GM19468 (cell line): ENCODE measurements around the gene LTK.

Experiments
- ATAC-seq: cut with Tn5 transposase; IDR thresholded peaks from one replicate; pipeline ENCODE4 v1.9.1; 2021; ENCODE audit warnings: mild to moderate bottlenecking, moderate library complexity, moderate number of reproducible peaks; ENCODE audit not compliant: unreplicated experiment; ENCODE audit errors: extremely low read depth

Gene LTK

DNA sequence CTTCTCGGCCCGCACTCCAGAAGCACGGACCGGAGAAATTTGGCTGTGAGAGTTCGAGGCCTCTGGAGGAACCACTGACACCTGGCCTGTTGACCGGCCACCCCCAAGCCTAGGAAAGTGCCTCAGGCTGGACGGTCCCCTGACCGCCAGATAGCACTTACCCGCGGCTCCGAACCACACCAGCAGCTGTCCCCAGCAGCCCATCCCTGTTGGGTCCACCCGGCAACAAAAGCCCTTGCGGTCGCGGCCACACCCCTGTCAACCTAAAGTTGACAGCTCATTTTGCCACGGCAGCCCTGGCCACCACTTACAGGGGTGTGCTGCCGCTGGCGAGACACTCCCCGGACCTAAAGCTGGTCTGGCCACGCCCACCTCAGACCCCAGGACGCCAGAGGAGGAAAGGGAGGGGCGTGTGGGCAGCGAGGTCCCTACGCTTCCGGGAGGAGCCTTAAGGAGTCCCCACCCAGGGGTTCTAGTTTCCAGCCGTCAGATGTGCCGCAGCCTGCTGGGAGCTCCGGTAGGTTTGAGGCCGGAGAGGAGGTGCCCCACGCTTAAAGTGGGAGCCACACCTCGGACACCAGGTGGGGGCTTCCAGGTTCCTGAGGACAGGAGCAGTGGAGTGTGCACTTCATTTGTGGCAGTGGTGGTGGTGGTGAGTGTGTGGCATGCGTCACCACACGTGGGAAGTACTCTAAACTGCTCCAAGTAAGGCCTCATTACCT lies at the start of gene LTK:
LTK (minus strand) TSS at position 322 of the 722 bp plus-strand sequence; CDS start at position 204, 118 bp downstream.
- ATAC-seq = no peak

DNA sequence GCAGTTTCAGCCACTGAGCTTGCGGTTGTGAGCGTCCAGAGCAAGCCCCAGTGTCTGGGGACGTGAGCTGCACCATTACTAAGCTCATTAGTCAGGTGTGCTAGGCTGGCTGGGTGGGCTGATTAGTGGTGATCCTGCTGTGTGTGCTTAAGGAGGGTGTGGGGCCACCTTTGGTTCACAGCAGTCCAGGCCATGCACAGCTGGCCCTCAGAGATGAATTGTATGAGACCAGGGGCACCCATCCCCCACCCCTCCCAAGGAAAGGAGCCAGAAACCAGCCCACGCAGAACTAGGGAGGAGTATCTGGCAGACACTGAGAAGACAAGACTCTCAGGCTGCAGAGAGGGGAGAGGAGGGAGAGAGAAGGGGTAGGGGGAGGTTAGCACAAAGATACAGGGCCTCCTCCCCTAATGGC lies 49.2 kb upstream of the LTK start:
- no peak for ATAC-seq

GRCh38 chr15:41562244-41562643 lies 48.6 kb upstream of the LTK start:
- no peak for ATAC-seq

DNA sequence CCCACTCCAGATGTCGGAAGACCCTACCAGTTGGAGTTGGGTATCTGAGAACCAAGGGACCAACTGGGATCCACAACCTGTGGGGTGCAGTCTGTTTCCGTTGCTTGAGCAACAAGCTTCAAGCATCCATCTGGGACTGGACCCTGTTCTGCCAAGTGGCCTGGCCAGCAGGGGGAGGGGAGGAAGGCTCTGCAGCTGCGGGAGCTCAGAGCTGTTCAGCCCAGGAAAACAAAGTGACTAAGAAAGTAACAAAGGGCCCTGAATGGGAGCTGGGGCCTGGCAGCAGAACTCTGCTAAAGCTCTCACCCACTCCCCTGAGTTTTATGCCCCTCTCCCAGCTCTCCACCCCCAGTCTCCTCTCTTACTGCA lies 48.1 kb upstream of the LTK start:
- no peak for ATAC-seq

GRCh38 chr15:41561104-41561776 lies 47.6 kb upstream of the LTK start:
- no peak for ATAC-seq

- ATAC-seq = no peak
Measured at GRCh38 chr15:41560572-41560874, 46.9 kb upstream of the LTK start.

GRCh38 chr15:41559239-41559782 lies 45.7 kb upstream of the LTK start:
- no peak for ATAC-seq

DNA sequence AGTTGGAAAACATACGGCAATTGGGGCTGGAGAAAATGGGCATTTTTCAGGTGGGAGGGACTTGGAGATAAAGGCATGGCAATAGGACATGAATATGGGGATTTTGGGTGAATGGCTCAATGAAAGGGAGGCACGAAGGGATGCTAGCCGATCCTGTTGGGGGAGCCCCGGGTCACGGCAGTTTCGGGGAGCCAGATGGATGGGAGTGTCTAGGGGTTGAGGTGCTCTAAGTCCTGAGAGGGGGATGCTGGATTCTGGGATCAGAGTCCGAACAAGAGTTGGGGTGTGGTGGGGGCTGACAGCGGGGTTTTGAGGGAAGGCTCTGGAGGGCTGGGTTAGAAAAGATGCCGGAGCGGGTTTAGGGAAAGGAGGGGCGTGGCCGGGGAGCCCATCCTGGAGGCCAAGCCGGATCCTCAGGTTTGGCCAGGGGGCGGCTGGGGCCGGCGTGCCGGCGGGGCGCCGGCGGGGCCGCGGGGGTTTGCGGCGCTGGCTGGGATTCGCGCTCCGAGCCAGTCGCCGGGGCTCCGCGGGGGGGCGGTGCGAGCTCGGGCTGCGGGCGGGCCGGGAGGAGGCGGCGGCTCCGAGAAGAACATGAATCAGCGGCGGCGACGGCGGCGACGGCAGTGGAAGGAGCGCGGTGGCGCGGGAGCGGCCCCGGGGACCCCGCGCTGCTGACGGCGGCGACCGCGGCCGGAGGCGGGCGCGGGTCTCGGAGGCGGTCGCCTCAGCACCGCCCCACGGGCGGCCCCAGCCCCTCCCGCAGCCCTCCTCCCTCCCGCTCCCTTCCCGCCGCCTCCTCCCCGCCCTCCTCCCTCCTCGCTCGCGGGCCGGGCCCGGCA lies 45.0 kb upstream of the LTK start, which contains the start of gene TYRO3:
TYRO3 (plus strand) TSS at position 813 of the 839 bp plus-strand sequence. CDS start 46 bp downstream, outside the sequence.
- ATAC-seq = no peak

DNA sequence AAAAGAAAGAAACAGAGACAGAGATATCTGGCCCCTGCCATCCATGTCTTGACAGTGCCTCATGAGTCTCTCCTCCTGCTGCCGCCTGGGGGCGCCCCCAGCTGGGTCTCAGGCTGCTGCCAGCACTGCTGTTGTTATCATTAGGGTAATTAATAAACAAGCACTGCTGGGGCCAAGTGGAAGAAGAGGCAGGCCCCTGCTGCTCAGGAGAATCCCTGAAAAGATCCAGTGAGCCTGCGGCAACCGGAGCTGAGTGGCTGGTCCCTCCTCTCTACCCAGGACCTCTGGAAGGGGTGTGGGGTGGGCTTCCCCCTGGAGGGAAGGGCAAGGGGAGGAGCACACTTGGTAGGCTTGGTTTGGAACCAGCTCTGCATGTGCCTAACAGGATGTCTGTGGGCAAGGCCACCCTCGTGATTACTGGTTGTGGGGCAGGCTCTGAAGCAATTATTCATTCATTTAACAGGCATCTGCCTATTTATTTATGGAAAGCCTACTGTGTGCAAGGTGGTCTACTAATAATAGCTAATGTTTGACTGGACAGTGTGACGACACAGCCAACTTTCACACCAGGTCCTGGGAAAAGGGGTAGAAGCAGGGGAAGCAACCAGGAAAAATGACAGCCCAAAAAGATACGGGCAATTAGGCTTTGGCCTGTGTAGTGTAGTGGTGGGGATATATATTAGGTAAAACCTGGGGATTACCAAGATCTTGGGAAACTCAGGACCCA lies 44.2 kb upstream of the LTK start:
- no peak for ATAC-seq

GRCh38 chr15:41556677-41557076 lies 43.0 kb upstream of the LTK start:
- no peak for ATAC-seq

DNA sequence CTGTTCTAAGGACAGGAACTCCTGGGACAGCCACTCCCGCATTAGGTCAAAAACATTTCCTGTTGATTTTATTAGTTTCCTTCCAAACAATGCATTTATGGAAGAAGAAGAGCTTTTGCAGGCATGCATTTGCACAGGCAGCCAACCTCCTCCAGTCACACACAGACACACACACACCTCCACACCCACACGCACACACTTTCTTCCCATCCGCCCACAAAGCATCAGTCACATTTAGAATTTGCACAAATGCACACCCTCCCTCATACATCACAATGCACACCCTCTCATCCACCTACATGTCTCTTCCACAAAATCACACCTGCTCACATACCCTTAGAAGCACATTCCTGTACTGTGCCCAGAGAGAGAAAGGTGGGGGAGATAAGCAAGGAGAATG lies 41.3 kb upstream of the LTK start:
- no peak for ATAC-seq

GRCh38 chr15:41554343-41554742 lies 40.7 kb upstream of the LTK start:
- ATAC-seq = no peak

DNA sequence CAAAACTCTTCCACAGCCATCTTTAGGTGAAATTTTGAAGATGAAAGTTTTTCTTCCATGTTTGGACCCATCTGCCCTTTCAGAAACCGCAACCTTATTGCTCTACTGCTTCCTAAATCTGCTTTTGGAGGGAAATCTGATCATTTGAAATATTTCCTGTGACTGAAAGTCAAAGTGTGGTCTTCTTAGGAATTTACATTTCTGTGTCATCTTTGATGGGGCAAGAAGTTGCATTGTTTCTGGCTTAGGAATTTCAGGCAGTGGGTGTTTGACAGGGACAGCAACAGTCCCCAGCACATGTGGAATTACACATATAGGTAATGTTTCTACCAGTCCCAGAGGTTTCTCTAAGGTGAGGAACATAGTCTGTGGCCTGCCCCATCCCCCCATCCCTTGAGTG lies 40.1 kb upstream of the LTK start:
- no peak for ATAC-seq

GRCh38 chr15:41550066-41550775 lies 36.6 kb upstream of the LTK start:
- no peak for ATAC-seq

DNA sequence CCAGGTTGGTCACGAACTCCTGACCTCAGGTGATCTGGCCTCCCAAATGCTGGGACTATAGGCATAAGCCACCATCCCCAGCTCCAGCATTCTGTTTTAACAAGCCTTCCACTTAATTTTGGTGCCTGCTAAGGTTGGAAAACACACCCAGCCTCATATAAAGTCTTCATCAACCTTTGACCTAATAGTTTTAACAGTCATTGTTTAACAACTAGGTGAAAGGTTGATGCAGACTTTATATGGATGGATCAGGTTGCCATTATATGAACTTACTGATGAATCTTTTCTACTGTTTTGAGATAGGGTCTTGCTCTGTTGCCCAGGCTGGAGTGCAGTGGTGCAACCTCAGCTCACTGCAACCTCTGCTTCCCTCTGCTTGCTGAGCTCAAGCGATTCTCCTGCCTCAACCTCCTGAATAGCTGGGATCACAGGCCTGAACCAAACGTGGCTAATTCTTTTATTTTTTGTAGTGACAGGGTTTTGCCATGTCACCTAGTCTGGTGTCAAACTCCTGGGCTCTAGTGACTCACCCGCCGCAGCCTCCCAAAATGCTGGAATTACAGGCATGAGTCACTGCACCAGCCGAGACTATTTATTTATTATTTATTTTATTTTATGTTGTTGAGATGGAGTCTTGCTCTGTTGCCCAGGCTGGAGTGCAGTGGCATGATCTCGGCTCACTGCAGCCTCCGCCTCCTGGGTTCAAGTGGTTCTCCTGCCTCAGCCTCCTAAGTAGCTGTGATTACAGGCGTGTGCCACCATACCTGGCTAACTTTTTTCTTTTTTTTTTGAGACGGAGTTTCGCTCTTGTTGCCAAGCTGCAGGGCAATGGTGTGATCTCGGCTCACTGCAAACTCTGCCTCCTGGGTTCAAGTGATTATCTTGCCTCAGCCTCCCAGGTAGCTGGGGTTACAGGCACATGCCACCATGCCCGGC lies 33.5 kb upstream of the LTK start:
- ATAC-seq = no peak

DNA sequence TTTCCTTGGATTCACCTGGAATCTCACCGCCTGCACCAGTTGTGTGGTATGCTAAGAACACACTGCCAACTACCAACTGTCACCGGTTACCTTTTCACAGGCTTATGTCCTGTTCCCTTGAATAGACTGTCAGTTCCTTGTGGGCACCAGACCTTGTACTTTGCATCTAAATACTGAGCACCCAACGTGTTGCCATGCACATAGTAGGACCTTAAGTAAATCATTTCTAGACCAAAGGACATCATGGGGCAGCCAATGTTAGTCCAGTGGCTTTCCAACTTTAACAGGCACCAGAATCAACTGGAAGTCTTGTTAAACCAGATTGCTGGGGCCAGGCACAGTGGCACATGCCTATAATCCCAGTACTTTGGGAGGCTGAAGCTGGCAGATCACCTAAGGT lies 31.6 kb upstream of the LTK start:
- ATAC-seq = no peak

- ATAC-seq = no peak
Measured at GRCh38 chr15:41544650-41545015, 31.0 kb upstream of the LTK start.

DNA sequence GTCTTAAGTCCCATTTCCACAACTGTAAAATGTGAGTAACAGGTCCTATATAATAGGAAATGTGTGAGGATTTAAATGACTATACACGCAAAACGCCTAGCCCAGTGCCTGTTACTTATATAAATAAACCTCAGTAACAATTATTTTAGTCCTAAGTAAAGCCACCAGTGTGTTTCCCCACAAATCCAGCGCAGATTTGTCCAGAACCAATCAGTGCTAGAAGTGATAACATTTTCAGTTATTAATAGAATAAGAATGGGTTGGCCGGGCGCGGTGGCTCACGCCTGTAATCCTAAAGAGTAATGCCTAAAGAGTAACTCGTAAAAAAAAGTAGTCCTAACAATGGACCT lies 29.9 kb upstream of the LTK start:
- ATAC-seq = no peak

- ATAC-seq = no peak
Measured at GRCh38 chr15:41536866-41537265, 23.2 kb upstream of the LTK start.
